ENCODE data around the gene UBD.
A peak's percentile ranks its signal among the peaks of the same experiment; 100 is the strongest.

DNA sequence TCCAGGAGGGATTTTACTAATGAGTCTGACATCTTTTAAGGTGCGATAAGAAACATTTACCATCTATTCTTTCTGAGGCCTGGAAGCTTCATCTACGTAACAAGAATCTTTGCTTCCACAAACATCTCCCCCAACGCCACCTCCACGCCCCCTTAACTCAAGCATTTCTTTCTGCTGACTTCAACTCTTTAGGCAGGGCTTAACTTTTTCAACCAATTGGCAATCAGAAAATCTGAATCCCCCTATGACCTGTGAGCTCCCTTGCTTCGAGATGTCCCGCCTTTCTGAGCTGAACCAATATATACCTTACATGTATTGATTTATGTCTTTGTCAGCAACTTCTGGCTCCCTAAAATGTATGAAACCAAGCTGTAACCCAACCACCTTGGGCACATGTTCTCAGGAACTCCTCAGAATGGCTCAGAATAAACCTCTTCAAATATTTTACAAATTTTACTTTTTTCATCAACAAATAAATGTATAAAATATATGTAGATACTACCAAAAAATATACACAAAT lies 36.9 kb upstream of the UBD start:
- TF ChIP-seq JUNB (IDR thresholded peaks at IDR 0.05; ENCODE audit: unreplicated experiment) = no peak
- no peak for TF ChIP-seq EZH2phosphoT487 (IDR thresholded peaks at IDR 0.05; ENCODE audit: unreplicated experiment)
- TF ChIP-seq, protein P1, sequence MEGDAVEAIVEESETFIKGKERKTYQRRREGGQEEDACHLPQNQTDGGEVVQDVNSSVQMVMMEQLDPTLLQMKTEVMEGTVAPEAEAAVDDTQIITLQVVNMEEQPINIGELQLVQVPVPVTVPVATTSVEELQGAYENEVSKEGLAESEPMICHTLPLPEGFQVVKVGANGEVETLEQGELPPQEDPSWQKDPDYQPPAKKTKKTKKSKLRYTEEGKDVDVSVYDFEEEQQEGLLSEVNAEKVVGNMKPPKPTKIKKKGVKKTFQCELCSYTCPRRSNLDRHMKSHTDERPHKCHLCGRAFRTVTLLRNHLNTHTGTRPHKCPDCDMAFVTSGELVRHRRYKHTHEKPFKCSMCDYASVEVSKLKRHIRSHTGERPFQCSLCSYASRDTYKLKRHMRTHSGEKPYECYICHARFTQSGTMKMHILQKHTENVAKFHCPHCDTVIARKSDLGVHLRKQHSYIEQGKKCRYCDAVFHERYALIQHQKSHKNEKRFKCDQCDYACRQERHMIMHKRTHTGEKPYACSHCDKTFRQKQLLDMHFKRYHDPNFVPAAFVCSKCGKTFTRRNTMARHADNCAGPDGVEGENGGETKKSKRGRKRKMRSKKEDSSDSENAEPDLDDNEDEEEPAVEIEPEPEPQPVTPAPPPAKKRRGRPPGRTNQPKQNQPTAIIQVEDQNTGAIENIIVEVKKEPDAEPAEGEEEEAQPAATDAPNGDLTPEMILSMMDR (conservative IDR thresholded peaks at IDR 0.05; ENCODE audit: low read depth in 2 of 2) = no peak
- TF ChIP-seq, protein P2, sequence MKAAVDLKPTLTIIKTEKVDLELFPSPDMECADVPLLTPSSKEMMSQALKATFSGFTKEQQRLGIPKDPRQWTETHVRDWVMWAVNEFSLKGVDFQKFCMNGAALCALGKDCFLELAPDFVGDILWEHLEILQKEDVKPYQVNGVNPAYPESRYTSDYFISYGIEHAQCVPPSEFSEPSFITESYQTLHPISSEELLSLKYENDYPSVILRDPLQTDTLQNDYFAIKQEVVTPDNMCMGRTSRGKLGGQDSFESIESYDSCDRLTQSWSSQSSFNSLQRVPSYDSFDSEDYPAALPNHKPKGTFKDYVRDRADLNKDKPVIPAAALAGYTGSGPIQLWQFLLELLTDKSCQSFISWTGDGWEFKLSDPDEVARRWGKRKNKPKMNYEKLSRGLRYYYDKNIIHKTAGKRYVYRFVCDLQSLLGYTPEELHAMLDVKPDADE (IDR thresholded peaks at IDR 0.05) = no peak
- peak; percentile 40; the same call in 1 of the 2 replicates for TF ChIP-seq POLR2AphosphoS5 (IDR thresholded peaks at IDR 0.05; ENCODE audit: low read depth)
- no peak for TF ChIP-seq STAT1 (IDR thresholded peaks at IDR 0.05; ENCODE audit: unreplicated experiment)
